HEK293 (cell line): ENCODE data around the gene TMEM72.
"Not testable (repeated sequence)": the region's sequence is repeated elsewhere in the genome, so short reads cannot be mapped to it uniquely, and the experiment has no call there.

ENCODE experiments used
- CTCF ChIA-PET: fragments of 350-600 bp; formaldehyde crosslinking; extraction: SDS; loops from one replicate; lab custom pipeline; 2021; ENCODE audit warnings: antibody characterized with exemption; lab: Yijun Ruan, JAX
- POLR2A ChIA-PET: fragments of 300-600 bp; formaldehyde crosslinking; extraction: SDS; loops from one replicate; lab custom pipeline; 2020; ENCODE audit warnings: antibody characterized with exemption, inconsistent platforms; lab: Yijun Ruan, JAX
- H3K27ac ChIP-seq: fragments of 200-500 bp; sonication (Bioruptor generic); 2 replicates; pipeline ENCODE4 v1.5.1; 2014; ENCODE audit warnings: low read depth, low read length, control low read depth, inconsistent platforms; ENCODE audit errors: extremely low read depth
- H3K36me3 ChIP-seq, 2 experiments: fragments of 200-500 bp in 1 of 2; sonication (Bioruptor generic) in 1 of 2; 1 replicate in 1 of 2; 2 replicates in 1 of 2; pipeline ENCODE4 v1.5.1; 2014 to 2017; ENCODE audit warnings: inconsistent platforms in 2 of 2, low read length in 2 of 2; ENCODE audit not compliant: control insufficient read depth in 2 of 2, insufficient read depth in 1 of 2
- H3K4me1 ChIP-seq: fragments of 200-500 bp; sonication (Bioruptor generic); 2 replicates; pipeline ENCODE4 v1.5.1; 2014; ENCODE audit warnings: mild to moderate bottlenecking, low read length, inconsistent platforms; ENCODE audit not compliant: control insufficient read depth, insufficient read depth
- H3K4me3 ChIP-seq: 2 replicates; pipeline ENCODE4 v1.5.1; 2011; ENCODE audit warnings: low read depth, mild to moderate bottlenecking, control low read depth, low read length, moderate library complexity
- H3K9me3 ChIP-seq: fragments of 200-500 bp; sonication (Bioruptor generic); 2 replicates; pipeline ENCODE4 v1.5.1; 2014; ENCODE audit warnings: low read depth, low read length, inconsistent platforms; ENCODE audit not compliant: control insufficient read depth, insufficient read depth
- BCL6B ChIP-seq: fragments of 450-650 bp; formaldehyde crosslinking; IDR thresholded peaks from 2 replicates; pipeline ENCODE4 v1.5.1; 2017; ENCODE audit warnings: missing biosample characterization, missing genetic modification characterization
- CTCF ChIP-seq: fragments of 450-650 bp; formaldehyde crosslinking; IDR thresholded peaks from 2 replicates; pipeline ENCODE4 v1.5.1; 2016; ENCODE audit warnings: missing biosample characterization, missing genetic modification characterization
- GFI1B ChIP-seq: fragments of 450-650 bp; formaldehyde crosslinking; IDR thresholded peaks from 2 replicates; pipeline ENCODE4 v1.5.1; 2016; ENCODE audit warnings: missing biosample characterization, missing genetic modification characterization
- HOXC10 ChIP-seq: sonication (generic); formaldehyde crosslinking; IDR thresholded peaks from 2 replicates; pipeline ENCODE4 v1.8.1; 2023; ENCODE audit warnings: mild to moderate bottlenecking, missing genetic modification reagents
- HOXD13 ChIP-seq: sonication (generic); formaldehyde crosslinking; IDR thresholded peaks from 2 replicates; pipeline ENCODE4 v1.8.0; 2022; ENCODE audit warnings: missing genetic modification reagents, borderline replicate concordance
- PRDM1 ChIP-seq: fragments of 450-650 bp; formaldehyde crosslinking; IDR thresholded peaks from 2 replicates; pipeline ENCODE4; 2016; ENCODE audit warnings: missing biosample characterization, missing genetic modification characterization
- SALL2 ChIP-seq: fragments of 450-650 bp; formaldehyde crosslinking; IDR thresholded peaks from 2 replicates; pipeline ENCODE4 v1.5.0; 2017; ENCODE audit warnings: missing biosample characterization, mild to moderate bottlenecking, missing genetic modification characterization, borderline replicate concordance
- ZBTB1 ChIP-seq: fragments of 450-650 bp; formaldehyde crosslinking; IDR thresholded peaks from 2 replicates; pipeline ENCODE4 v1.5.1; 2016; ENCODE audit warnings: missing biosample characterization, missing genetic modification characterization
- ZBTB10 ChIP-seq: fragments of 450-650 bp; formaldehyde crosslinking; IDR thresholded peaks from 2 replicates; pipeline ENCODE4 v1.5.1; 2016; ENCODE audit warnings: missing biosample characterization, missing genetic modification characterization
- ZFP69B ChIP-seq: fragments of 450-650 bp; formaldehyde crosslinking; IDR thresholded peaks from 2 replicates; pipeline ENCODE4 v1.5.1; 2016; ENCODE audit warnings: missing biosample characterization, missing genetic modification characterization
- ZNF202 ChIP-seq: fragments of 450-650 bp; formaldehyde crosslinking; IDR thresholded peaks from 2 replicates; pipeline ENCODE4 v1.5.1; 2016; ENCODE audit warnings: missing biosample characterization, missing genetic modification characterization, borderline replicate concordance
- ZNF239 ChIP-seq: fragments of 450-650 bp; formaldehyde crosslinking; IDR thresholded peaks from 2 replicates; pipeline ENCODE4 v1.5.1; 2016; ENCODE audit warnings: missing biosample characterization, missing genetic modification characterization
- ZNF292 ChIP-seq: fragments of 450-650 bp; formaldehyde crosslinking; IDR thresholded peaks from 2 replicates; pipeline ENCODE4 v1.5.1; 2016; ENCODE audit warnings: low read depth, missing biosample characterization, missing genetic modification characterization, borderline replicate concordance
- ZNF311 ChIP-seq: fragments of 450-650 bp; formaldehyde crosslinking; IDR thresholded peaks from 2 replicates; pipeline ENCODE4 v1.5.1; 2017; ENCODE audit warnings: missing biosample characterization, missing genetic modification characterization, borderline replicate concordance
- ZNF341 ChIP-seq: fragments of 450-650 bp; formaldehyde crosslinking; IDR thresholded peaks from 2 replicates; pipeline ENCODE4; 2016; ENCODE audit warnings: low read depth, missing biosample characterization, missing genetic modification characterization
- ZNF366 ChIP-seq: fragments of 450-650 bp; formaldehyde crosslinking; conservative IDR thresholded peaks from 2 replicates; pipeline ENCODE4 v1.5.1; 2016; ENCODE audit warnings: missing biosample characterization, missing genetic modification characterization
- ZNF391 ChIP-seq: fragments of 450-650 bp; formaldehyde crosslinking; IDR thresholded peaks from 2 replicates; pipeline ENCODE4 v1.5.1; 2016; ENCODE audit warnings: low read depth, missing biosample characterization, missing genetic modification characterization, borderline replicate concordance
- ZNF488 ChIP-seq: fragments of 450-650 bp; formaldehyde crosslinking; IDR thresholded peaks from 2 replicates; pipeline ENCODE4 v1.5.1; 2016; ENCODE audit warnings: missing biosample characterization, missing genetic modification characterization
- ZNF549 ChIP-seq: fragments of 450-650 bp; IDR thresholded peaks from 2 replicates; pipeline ENCODE4 v1.5.1; 2018; ENCODE audit warnings: missing biosample characterization, missing genetic modification characterization, mild to moderate bottlenecking, inconsistent platforms, moderate library complexity
- ZNF560 ChIP-seq: fragments of 450-650 bp; formaldehyde crosslinking; IDR thresholded peaks from 2 replicates; pipeline ENCODE4 v1.5.1; 2017; ENCODE audit warnings: missing biosample characterization, missing genetic modification characterization, borderline replicate concordance
- ZNF645 ChIP-seq: fragments of 450-650 bp; formaldehyde crosslinking; IDR thresholded peaks from 2 replicates; pipeline ENCODE4; 2016; ENCODE audit warnings: missing biosample characterization, missing genetic modification characterization
- ZNF747 ChIP-seq: fragments of 450-650 bp; formaldehyde crosslinking; IDR thresholded peaks from 2 replicates; pipeline ENCODE4 v1.5.1; 2016; ENCODE audit warnings: missing biosample characterization, missing genetic modification characterization
- ZNF843 ChIP-seq: fragments of 450-650 bp; formaldehyde crosslinking; IDR thresholded peaks from 2 replicates; pipeline ENCODE4 v1.5.1; 2016; ENCODE audit warnings: missing biosample characterization, missing genetic modification characterization

Gene TMEM72

GRCh38 chr10:44866367-44866766 lies 44.8 kb upstream of the TMEM72 start:
- H3K36me3 ChIP-seq, H3K9me3 ChIP-seq, H3K4me3 ChIP-seq, H3K27ac ChIP-seq, H3K4me1 ChIP-seq, POLR2A ChIA-PET: not testable (repeated sequence)
- CTCF ChIA-PET = interaction anchor here (0.7 to 3.3 kb wide), 4 partner anchors 8 to 830 kb away, joined by 3 to 17 read pairs (median 3); no protein-coding TSS in a partner anchor
- TF ChIP-seq PRDM1 (tag by site-specific recombination) (peak; percentile 99), ZNF366 (tag by site-specific recombination) (peak; percentile 38; the same call in 1 of the 2 replicates)

- no peaks in the 10 kb centered on the region for H3K9me3 ChIP-seq
- no peak overlapping the region for H3K27ac ChIP-seq
- no peaks in the 10 kb centered on the region for H3K36me3 ChIP-seq
- ChIA-PET POLR2A (no interaction called here), CTCF (interaction anchor here (0.6 to 0.7 kb wide), 3 partner anchors 11 to 699 kb away, joined by 3 read pairs; no protein-coding TSS in a partner anchor)
- no peaks in the 10 kb centered on the region for H3K4me1 ChIP-seq
- TF ChIP-seq BCL6B (tag by site-specific recombination) = no peak
- TF ChIP-seq HOXD13 (CRISPR knock-in tag) = no peak
- no peak for TF ChIP-seq ZNF341
- H3K4me3 ChIP-seq = no peak overlapping the region
These were observed 41.1 kb upstream of the TMEM72 start for GRCh38 chr10:44870031-44870430.

GRCh38 chr10:44873160-44873559 lies 38.0 kb upstream of the TMEM72 start:
- ChIA-PET CTCF (interaction anchor here (0.8 to 1.7 kb wide), 2 partner anchors 15 to 133 kb away, joined by 3 to 6 read pairs; no protein-coding TSS in a partner anchor), POLR2A (no interaction called here)
- H3K4me1 ChIP-seq = no peaks in the 10 kb centered on the region

GRCh38 chr10:44874166-44874565 lies 37.0 kb upstream of the TMEM72 start:
- Histone ChIP-seq H3K4me1 (no peaks in the 10 kb centered on the region), H3K4me3 (no peak overlapping the region), H3K27ac (no peak overlapping the region), H3K36me3 (no peaks in the 10 kb centered on the region), H3K9me3 (no peaks in the 10 kb centered on the region)
- ChIA-PET POLR2A (no interaction called here), CTCF (interaction anchor here (0.6 to 1.7 kb wide), 5 partner anchors 10 to 538 kb away, joined by 3 to 6 read pairs (median 6); no protein-coding TSS in a partner anchor)
- TF ChIP-seq HOXC10 (CRISPR knock-in tag) (no peak), ZBTB10 (tag by site-specific recombination) (no peak), ZNF560 (tag by site-specific recombination) (no peak), CTCF (tag by site-specific recombination) (no peak), ZNF747 (no peak), ZNF311 (tag by site-specific recombination) (no peak), ZNF292 (no peak), ZNF391 (no peak), ZBTB1 (no peak), SALL2 (tag by site-specific recombination) (no peak), ZNF645 (tag by site-specific recombination) (no peak)

More at GRCh38 chr10:44873160-44873559, 38.0 kb upstream of the TMEM72 start:
- Histone ChIP-seq H3K4me3 (no peak overlapping the region), H3K27ac (no peak overlapping the region), H3K9me3 (no peaks in the 10 kb centered on the region), H3K36me3 (no peaks in the 10 kb centered on the region)
- no peak for TF ChIP-seq ZNF843
- no peak for TF ChIP-seq GFI1B (tag by site-specific recombination)
- no peak for TF ChIP-seq ZNF239 (tag by site-specific recombination)
- no peak for TF ChIP-seq ZNF488 (tag by site-specific recombination)
- no peak for TF ChIP-seq ZNF202 (tag by site-specific recombination)
- no peak for TF ChIP-seq ZNF549 (tag by site-specific recombination)
- TF ChIP-seq ZFP69B = no peak
